Stimulated activated CD4-positive, alpha-beta T cell treated with anti-CD3 and anti-CD28 coated beads, Interleukin-2, amount 100 ng/mL, for 48 hours (primary cell): ENCODE measurements around the gene EIF5A.

Experiments
- DNase-seq, 2 donors: peaks; one replicate each; pipeline ENCODE4 v3.0.0-alpha.2; 2020

EIF5A gene

DNA sequence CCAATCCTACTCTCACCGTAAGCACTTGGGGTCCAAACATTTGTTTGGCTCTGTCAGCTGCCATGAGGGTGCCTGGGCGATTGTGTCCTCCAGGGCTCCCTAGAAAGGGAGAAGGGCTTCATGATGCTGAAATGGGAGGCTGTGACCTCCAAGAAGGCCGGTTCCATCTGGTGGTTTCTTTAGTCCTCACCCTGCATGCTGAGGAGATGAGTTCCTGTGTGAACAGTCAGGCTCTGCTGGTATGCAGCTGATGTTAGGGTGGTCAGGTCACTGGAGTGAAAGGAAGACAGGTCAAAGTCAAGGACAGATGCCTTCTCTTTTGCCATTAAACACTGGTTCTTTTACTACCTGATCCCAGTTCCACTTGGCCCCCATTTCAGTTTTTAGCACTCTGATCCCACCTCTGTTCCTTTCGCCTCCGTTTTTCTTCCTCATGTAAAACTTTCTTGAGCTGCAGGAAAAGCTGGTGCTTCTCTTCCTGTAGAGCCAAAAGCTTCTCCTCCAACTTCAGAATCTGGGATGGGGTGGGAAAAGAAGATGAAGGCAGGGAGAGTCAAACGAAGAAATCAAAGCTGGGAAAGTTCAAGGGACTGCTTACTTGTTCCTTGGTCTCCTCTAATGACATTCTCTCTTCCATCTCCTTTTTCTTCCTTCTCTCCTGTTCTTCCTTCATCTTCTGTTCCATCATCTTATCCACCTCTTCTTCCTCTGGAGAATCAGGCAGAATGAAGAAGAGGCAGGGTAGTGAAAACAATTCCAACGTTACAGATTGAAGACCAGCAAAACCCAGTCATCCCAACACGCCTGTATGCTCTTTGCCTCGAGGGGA lies 6.7 kb downstream of the EIF5A start:
- no peak for DNase-seq

DNA sequence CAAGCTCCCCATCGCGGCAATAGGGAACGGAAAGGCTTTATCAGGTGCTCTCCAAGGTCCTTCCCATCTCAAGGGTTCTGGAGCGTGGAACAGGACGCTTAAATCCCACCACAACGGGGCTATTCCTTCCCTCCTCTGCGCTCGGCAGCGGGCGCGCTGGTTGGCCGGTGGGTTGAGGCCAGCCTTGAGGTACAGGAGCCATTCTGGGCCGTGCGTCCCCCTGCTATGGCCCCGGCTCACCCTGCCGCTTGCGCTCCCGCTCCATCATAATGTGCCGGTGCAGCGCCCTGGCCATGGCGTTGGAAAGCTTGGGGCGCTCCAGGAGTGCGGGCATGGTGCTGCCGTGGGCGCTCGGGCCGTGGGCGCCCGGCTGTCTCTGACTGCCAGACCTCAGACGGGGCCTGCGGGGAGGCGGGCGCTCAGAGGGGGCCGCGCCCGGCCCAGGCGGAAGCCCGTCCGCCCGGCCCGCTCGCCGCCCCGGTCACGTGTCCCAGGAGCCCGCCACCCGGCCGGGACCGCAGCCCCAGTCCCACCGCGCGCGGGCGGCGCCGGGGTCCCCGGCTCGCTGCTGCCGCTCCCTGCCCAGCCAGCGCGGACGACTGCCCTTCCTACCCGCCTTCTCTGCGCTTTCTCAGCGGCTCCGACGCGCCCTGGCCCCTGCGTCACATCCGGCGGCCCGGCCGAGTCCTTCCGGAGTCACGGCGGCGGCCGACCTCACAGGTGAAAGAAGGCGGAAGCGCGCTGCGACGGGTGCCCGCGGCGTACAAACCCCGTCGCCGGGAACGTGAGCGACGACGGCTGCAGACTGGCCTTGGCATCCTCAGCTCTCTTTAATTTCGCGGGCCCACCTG lies 7.5 kb downstream of the EIF5A start, which contains the start of gene GPS2:
TSS of gene GPS2 (minus strand) at position 642 of the 851 bp plus-strand sequence. CDS start at position 334, 308 bp downstream.
- peak; percentile 92 to 95 for DNase-seq

DNA sequence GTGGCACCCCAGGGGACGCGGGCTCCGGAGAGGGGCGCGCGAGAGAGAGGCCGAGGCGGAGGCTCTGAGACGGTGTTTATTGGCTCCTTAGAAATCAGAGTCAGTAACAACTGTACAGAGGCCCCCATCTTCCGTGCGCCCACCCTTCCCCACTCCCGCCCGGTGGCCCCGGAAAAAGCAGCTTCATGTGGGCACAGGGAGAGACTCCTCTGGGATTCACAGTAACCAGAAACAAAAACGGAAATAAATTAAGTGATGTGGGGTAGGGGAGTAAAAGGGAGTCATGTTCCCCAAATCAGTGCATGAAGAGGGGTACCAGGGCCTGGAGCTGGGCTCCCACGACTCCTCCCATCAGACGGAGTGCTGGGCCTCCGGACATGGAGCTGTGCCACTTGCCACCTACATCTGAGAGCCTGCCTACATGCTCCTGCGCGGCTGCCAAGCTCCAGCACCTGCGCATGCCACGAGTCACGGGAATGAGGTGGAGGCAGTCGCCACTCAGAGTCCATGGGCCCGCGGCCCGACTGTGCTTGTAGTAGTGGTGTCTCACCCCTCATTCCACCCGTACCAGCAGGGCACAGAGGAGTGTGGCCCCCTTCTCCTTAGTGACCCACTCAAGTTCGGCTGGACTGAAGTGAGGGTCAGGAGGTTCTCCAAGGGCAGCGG lies 8.3 kb downstream of the EIF5A start:
- DNase-seq: no peak

DNA sequence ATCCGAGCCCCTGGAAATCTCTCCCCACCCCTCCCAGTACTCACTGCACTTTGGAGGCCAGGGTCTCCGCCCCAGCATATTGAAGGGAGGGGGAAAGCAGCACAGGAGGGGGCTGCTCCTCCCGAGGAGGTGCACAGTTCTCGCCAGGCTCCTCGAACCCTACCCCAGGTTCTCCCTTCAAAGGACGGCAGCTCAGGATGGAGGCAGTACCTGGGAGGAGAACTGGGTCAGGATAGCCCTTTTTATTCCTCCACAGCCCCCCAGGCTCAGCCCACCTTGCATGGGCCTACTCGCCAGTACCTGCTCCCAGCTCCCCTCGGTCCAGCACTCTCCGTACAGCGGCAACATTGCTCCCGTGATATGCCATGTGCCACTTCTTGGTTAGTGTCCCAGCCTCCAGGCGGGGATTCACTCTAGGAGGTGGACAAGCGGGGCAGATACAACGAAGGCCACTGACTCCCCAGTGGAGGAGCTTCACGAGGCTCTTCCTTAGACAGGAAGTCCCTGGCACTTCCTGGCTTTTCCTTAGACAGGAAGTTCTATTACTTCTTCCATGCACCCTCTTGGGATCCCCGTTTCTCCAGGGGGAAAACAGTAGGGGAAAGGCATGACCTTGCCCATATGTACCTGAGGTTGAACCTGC lies 9.9 kb downstream of the EIF5A start:
- DNase-seq: no peak

DNA sequence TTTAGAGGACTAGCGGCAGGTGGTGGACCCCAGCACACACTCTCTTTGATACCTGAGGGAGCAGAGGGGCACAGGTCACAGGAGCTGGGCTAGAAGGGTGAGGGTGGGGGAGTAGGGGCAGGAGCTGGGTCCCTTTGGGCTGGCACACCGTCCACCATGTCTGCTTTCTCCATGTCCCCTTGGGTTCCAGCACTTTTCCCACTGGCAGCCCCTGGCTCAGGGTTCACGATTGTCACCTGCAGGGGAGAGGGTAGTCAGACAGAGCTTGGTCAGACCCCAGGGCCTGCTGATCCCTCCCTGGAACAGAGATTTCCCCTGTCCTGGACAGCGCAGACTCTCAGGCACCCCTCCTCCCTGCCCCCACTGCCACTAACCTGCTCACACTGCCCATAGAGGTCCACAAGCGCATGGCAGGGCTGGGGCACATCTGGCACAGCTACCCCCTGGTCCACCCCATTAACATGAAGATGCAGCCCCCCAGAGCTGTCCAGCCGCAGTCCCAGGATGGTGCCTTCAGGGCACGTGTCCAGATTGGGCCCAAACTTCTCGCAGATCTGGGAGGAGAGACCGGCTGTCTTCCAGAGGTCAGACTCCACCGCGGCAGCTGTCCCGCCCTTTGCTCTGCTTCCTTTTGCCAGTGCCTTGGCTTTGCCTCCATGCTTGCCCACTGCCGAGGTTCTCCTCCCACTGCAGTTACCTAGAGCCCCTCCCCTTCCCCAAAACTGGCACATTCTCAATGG lies 10.9 kb downstream of the EIF5A start:
- no peak for DNase-seq

DNA sequence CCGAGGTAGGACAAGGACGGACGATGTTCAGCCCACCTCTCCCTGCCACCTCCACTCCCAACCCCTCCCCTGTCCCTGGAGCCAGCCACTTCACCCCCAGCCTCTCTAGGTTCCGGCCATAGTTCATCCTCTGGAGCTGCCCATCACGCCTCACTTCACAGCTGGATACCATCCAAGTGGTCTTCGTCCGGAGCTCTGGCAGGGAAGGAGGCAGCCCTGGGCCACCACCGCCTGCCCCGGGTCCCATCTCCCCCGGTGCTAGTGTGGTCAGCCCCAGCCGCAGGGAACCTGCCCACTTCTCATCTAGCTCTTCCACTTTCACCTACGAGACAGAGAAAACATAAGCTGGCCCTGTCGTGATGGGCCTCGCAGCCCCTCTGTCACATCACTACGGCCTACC lies 14.0 kb downstream of the EIF5A start:
- DNase-seq: no peak

DNA sequence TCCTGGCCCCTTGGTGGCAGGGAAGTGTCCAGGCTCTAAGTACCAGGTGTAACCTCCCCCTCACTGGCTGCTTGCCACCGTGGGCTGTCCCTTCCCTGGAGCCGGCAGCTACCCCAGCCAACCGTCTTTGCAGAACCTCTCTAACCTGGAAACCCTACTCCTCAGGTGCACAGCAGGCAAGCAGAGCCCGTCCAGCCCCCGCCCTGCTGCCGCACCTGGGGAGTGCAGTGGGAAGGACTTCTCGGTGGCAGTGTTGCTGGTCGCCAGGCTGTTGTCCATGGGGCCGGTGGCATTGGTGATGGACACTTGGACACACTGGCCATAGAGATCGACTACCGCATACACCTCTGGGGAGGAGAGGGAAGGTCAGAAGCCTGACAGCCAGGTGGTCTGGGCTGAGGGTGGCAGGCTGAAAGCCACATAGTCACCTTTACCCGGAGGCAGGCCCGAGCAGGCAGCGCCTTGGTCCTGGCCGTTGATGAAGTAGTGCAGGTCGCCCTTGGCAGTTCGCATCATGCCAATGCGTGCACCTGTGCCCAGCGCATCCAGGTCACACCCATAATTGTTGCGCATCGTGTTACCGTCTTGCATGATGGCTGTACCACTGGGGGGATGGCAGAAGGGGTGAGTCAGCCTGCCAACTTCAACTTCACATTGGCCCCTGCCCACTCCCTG lies 15.2 kb downstream of the EIF5A start:
- no peak for DNase-seq

DNA sequence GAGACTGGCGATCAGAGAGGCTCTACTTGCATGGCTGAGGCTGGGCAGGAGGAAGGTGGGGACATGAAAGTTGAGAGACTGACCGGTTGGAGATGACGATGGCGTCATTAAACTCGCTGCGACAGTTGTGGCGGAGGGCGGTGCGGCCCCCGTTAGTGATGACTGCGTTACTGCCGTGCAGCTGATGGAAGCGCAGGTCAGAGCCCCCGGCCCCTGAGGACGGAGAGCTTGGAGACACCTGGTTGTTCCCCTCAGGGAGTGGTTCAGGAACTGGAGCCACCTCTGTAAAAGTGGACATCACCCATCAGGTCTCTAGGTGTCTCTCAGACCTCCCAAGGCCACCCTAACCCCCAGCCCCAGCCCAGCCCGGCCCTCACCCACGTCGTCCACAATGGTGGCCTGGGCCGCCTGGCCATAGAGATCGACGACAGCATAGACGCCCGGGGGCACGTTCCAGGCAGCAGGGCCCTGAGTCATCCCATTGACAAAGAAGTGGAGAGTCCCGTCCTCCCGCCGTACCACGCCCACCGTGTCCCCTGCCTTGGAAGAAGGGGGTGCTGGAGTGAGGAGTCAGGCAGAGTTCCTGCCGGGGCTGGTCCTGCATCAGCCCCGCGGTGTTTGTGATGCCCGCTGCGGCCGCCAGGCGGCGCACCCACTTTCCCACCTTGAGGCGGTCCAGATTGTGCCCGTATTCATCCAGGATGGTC lies 16.5 kb downstream of the EIF5A start:
- peak; percentile 64 to 72 for DNase-seq

GRCh38 chr17:7324438-7324779 lies 17.0 kb downstream of the EIF5A start:
- DNase-seq: no peak

DNA sequence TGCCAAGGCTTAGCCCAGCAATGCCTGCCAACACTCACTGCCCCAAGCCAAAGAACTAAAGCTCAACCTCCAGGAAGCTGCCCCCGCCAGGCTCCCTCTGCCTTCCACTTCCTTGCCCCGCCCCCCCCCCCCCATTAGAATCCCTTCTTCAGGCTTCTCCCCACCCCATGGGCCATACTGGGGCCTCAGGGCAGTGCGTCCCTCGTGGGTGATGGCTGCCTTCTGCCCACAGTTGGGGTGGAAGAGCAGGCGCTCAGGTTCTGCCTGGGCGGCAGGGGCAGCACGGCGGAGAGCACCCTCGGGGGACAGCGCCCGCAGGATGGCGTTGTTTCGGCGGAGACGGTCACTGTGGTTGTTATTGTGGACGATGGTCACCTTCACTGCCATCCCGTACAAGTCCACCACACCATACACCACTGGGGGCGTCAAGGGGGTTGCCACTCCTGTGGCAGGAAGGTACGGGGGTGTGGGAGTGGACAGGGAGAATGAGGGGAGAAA lies 17.7 kb downstream of the EIF5A start:
- no peak for DNase-seq

DNA sequence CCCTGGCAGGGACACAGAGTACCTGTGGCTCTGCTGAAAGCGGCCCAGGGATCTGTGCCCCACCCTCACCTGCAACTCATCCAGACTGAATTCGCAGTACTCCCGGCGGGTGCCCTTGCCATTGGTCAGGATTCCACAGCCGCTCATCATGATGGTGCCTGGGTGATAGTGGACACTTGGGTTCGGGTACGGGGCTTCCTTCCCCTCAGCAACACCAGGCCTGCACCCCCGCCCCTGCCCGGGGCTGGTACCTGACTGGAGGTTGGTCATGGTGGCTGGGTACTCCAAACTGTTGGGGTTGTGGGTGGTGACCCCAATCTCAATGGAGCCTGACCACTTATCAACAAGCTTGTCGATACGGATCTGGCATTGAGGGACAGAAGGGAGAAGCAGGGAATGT lies 18.8 kb downstream of the EIF5A start:
- no peak for DNase-seq

- no peak for DNase-seq
Measured at GRCh38 chr17:7327056-7327455, 19.6 kb downstream of the EIF5A start.

DNA sequence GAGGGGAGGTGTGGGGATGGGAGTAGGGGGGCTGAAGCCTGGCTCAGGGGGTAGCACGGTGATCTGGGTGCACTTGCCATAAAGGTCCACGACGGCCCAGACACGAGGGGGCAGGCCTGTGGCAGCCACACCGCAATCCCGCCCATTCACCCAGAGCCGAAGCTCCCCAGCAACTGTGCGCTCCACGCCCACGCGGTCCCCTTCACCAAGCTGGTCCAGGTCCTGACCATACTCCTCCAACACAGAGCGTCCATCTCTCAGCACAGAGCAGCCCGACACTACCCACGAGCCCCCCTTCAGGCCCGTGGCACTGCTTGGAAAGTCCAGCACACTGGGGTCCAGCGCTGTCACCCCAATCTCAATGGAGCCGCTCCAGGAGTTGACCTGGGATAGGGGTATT lies 20.1 kb downstream of the EIF5A start:
- no peak for DNase-seq

- DNase-seq: no peak
Measured at GRCh38 chr17:7328009-7328408, 20.6 kb downstream of the EIF5A start.

GRCh38 chr17:7328840-7329373 lies 21.5 kb downstream of the EIF5A start, which contains the start of gene NEURL4:
Gene NEURL4 (minus strand): TSS chr17:7329335. CDS start chr17:7329312, 23 bp downstream.
- DNase-seq: peak in 1 of 2 donors; percentile 25

GRCh38 chr17:7329374-7329996 lies 22.1 kb downstream of the EIF5A start:
- DNase-seq: peak; percentile 91 to 94

DNA sequence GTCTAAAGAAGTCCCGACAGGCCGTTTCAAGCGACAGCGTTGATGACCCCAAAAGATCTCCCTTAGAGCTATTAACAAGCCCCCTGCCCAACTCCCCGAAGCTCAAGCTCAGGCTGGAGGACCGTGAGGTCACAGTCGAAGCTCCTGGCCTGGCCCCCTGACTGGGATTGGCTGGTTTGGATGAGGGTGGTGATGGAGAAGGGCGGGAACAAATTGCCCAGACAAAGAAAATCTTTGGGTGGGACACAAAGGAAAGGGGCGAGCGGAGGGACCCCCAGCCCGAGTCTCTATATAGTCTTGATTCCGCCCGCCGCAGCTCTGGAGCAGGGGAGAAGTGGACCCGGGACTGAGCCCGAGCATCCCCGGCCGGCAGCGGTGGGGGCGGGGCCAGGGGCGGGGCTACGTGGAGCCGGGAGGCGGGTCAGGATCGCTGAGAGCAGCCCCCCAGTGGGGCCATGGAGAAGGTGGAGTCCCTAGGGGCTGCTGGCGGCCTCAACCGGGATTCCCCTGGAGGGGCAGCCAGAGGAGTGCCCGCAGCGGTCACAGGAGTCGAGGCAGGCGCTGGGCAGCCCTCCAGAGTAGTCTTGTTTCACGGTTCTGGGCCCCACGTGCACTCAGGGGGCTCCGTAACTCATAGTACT lies 22.7 kb downstream of the EIF5A start:
- DNase-seq: peak; percentile 68 to 80

DNA sequence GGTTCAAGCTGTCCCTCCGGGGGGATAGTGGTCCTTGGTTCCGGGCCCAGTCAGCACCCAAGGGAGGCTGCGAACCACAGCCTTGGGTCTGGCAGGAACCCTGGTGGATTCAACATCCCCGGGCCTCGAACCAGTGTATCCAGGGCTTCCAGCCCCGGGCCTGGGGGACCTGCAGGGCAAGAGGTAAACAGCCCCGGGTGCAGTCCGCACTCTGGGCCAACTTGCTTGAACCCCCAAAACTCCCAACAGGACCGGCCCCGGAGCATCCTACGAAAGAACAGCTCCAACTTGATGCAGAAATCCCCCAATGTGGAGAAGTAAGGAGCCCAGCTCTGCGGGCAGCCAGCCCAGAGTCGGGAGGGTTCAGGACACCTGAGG lies 23.2 kb downstream of the EIF5A start:
- DNase-seq: no peak

GRCh38 chr17:7332111-7332510 lies 24.7 kb downstream of the EIF5A start:
- no peak for DNase-seq
